Testis (tissue), 2 donors: ENCODE data around the gene ZBTB7C.

ENCODE experiments used
- CTCF ChIP-seq, 3 experiments: fragments of 450-650 bp in 2 of 3; fragments of 200-600 bp in 1 of 3; sonication (generic) in 1 of 3; IDR thresholded peaks; one replicate each; pipeline ENCODE4 v1.5.1; 2016 to 2019; ENCODE audit warnings: antibody characterized with exemption in 3 of 3, mild to moderate bottlenecking in 2 of 3, moderate library complexity in 1 of 3
- POLR2A ChIP-seq: fragments of 450-650 bp; IDR thresholded peaks from one replicate; pipeline ENCODE4 v1.6.1; 2017; ENCODE audit warnings: antibody characterized with exemption, mild to moderate bottlenecking, moderate library complexity

GRCh38 chr18:48361801-48362200 is 47.4 kb downstream of the ZBTB7C start:
- no peak for TF ChIP-seq CTCF (IDR thresholded peaks at IDR 0.05)
- no peak for TF ChIP-seq POLR2A
